HG02943 (cell line): Measurements from ENCODE around the gene MEIS2.

Source experiments
- ATAC-seq: cut with Tn5 transposase; IDR thresholded peaks from one replicate; pipeline ENCODE4 v1.9.1; 2021; ENCODE audit warnings: mild to moderate bottlenecking, low read depth, moderate library complexity; ENCODE audit not compliant: unreplicated experiment

The MEIS2 gene

DNA sequence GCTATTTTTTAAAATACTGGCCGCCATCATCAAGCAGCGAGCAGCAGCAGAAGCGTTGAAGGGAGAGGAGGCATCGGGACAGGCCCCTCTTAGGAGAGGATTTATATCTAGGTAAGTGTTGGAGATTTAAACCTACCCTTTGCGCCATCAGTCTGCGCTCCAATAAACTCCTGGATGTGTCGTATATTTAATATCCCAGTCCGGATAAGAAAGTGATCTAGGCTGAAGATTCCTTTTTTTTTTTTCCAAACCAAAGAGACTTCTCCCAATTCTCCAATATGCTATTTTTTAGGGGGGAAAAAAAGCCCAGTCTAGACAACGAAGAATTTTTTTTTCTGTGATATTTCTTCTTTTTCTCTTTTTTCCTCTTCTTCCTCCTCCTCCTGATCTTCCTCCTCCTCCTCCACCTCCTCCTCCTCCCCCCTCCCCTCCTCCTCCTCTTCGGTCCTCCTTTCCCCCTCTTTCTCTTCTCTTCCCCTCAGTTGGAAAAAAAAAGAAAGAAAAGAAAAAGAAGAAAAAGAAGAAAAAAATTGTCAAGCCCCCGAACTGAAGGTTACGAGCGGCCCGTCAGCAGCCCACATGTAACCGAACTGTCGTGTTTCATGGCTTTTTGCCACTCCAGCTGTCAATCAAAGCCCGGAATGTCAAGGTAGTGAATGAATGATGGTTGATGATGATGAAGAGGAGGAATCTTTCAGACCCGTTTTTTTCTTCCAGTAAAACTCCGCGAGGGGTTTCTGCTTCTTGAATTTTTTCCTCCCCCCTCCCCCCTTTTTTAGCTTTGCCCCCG lies 835 bp downstream of the MEIS2 start:
- no peak for ATAC-seq

DNA sequence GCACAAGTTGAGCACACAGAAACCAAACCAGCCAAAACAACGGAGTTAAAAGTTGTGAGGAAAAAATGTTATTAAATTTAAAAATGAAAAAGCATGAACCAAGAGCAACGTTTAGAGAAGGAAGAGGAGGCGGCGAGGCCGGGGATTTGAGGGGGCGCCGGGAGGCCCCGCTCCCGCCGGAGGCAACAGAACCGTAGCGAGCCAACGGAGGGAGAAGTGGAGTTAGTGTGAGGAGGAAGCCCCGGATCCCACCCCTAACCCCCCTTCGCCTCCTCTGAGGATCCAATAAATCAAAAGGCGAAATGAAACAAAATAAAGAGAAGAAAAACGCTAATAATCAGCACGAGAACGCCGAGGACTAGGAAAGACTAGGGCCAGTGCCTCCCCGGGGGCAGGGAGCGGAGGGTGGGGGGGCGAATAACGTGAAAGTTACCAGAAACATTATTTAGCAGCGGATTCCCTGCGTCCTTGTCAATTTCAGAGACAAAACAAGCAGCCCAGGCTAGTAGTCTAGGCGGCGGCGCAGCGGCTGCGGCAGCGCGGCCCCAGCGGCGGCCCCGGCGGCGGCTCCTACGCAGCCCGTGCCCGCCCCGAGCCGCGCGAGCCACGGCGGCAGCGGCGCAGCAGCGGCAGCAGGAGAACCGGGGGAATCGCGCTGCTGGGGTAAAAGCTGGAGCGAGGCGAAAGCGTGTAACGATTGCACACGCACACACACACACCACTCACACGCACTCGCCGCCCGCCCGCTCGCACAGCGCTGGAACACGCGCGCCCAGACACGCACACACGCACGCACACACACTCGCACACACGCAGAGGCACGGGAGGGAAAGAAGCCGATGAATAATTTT lies 1.7 kb downstream of the MEIS2 start:
- no peak for ATAC-seq

DNA sequence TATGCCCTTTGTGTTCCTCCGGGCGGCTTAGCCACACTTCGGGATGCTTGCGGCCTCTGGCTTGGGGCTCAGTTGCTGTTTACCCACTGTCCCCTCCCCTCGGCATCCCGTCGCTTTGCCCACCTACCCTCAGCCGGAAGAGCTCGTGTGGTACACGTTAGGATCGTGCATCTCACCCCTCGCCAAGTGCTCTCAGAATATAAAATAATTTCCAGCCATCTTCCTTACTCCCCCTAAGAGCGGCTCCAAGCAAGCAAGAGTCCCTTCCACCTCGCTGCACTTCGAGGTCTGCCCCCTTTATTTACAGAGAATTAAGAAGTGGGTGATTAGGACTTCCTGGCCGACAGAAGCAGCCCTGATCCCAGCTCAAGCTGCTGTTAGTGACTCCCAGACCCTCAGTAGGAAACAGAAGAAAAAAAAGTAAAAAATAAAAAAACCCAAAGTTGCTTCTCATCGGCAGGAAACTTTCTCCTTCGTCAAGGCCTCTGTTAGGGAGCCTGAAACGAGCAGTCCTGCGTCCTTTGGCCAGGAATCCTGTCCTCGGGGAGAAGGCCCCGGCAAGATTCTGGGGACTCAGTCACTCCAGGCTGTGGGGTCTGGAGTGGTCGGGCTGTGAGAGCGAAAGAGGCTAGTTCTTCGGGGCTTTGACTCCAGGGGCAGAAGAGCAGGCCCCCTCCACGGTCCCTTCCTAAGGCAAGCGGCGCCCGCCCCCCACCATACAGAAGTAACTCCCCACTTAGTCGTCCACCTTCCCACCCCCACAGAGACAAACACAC lies 3.0 kb downstream of the MEIS2 start:
- no peak for ATAC-seq

DNA sequence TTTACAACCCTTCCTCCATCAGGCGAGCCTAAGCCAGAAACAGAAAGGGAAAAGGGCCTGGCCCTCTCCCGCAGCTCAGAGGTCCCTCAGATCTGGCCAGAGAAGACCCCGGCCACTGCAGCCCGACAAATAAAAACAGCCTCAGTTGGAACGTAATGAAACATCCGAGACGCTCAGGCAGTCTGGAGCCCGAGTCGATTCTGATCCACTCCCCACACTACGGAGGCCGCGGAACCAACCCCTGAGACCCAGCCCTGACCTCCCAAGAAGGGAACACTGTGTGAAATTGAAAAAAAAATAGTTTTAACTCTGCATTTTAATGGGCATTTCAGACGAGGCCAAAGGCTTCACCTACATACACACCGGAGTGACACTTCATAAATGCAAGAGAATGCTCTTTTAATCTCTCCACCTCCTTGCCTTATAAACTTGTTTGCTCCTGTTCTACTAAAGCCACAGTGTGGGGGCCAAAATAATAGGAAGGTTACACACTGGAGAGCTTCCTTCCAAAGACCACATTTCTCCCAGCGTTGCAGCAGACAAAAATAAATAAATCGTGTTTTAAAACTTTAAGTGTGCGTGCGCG lies 3.7 kb downstream of the MEIS2 start:
- no peak for ATAC-seq

DNA sequence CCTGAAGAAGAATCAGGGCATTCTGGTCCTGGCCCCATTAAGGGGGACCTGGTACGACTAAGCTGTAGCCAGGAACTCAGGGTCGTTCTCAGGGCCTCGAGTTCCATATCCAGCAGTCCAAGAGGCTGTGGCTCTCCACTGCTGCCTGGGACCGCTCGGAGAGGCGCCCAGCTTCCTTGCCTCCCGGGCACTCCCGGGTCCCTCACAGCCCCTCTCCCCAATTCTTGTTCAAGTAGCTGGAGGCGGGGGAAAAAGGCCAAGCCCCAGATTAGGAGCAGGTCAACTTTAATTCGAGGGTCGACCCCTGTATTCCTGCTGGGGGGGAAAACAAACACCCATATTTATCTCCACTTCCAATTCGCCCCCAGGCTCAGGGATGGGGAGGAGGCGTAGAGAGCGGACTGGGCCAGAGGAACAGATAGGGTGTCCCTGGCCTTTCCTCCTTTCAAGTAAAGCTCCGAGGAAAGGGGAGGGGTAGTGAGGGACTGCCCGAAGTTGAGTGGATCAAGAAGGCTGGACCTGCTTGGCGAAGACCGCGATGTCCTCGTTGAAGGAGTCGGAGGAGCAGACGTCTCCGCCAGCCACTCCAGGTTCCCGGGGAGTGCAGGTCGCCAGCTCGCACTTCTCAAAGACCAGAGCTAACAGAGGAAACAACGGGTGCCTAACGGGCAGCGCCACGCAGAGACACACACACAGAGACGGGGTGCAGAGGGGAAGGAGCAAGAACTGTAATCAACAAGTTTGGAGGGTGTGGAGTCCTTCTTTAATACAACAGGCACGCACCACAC lies 4.4 kb downstream of the MEIS2 start:
- ATAC-seq, result no peak

DNA sequence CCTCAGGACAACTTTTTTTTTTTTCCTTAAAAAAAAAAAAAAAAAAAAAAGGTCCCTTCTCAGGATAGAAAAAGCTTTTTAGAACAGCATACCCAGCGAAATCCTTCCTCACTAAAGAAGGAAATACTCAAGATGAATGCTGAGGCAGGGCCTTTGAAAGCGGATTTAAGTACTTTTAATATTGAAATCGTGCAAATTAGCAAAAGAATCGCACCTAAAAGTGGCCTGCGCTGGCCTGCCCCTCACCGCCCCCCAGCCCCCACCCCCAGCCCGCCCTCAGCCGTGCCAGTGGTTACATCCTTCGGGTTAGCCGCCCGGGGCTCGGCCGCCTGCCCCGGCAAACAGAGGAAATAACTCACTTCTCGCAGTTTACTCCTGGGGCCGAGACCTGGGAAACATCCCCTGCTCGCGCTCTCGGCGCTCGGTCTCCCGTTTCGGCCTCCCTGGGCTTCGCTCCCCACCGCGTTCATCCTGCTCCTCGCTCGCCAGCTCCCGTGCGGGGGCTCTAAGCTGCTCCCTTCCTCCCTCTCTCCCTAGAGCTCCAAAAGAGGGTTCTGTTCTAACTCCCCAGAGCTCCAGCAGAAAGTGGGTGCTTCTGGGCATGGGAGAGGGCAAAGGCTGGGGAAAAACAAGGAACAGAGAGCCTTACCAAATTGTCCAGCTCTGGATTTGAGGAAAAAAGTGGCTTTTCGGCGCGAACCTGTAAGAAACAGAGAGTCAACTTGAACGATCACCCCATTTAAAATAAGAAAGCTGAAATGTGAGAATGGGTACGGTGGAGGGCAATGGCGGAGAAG lies 5.2 kb downstream of the MEIS2 start:
- ATAC-seq, result no peak

DNA sequence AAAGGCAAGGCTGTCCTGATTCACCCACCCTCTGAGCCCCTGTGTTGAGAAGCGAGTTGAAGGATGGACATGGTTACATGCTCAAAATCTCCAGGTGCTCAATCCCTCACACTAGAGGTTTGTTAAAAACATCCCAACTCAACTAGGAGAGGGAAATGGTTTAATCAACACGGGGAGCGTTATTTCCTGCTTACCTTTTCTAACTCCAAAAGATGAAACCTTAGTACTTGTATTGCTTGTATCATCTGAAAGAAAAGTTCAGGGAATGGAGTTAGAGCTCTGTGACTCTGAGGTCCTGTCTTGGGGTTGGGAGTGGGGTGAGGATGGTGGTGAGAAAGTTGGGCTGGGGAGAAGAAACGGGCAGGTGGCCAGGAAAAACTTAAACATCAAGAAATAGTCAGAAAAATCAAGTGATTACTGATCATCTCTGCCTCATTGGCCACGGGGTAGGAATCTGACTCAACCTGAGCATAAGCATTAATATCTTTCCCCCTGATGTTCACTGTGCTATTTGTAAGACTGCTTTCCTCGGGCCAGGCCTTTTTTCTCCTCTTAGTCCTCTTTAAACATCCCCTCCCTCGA lies 5.9 kb downstream of the MEIS2 start:
- ATAC-seq, result no peak

DNA sequence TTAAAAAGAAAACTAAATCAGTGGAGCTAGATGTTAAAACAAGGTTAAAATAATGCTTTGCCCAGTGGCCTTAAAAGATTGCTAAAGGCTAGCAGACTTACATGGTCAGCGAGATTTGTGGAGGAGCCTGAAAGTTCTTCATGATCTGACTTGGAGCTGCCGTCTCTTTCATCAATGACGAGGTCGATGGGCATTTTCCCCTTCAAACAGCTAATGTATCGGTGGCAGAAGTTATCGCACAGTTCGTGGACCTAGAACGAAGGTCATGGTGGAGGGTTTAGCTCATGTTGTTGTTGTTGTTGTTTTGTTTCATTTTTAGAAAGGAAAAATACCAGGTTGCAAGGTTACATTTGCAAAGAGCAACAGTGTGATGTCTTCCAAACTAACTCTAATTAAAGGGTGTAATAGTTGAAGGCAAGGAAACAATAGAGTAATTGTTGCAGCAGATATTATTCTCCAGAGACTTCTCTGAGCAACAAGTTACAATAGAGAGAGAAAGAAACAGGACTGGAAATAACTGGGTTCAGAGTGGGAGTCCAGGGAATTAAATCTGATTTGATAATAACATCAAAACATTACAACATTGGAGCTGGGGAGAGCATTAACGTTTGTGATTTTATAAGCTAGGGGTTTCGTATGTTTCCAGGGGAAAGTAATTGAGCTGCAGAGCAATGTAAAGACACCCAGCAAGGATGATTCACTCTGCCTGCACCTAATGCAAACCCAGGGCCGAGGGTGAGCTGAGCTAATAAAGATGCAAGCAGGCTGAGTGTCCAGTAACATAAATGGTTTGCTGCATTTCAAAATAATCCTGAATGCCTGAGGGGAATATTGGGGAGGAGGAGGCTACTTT lies 6.6 kb downstream of the MEIS2 start:
- no peak for ATAC-seq

DNA sequence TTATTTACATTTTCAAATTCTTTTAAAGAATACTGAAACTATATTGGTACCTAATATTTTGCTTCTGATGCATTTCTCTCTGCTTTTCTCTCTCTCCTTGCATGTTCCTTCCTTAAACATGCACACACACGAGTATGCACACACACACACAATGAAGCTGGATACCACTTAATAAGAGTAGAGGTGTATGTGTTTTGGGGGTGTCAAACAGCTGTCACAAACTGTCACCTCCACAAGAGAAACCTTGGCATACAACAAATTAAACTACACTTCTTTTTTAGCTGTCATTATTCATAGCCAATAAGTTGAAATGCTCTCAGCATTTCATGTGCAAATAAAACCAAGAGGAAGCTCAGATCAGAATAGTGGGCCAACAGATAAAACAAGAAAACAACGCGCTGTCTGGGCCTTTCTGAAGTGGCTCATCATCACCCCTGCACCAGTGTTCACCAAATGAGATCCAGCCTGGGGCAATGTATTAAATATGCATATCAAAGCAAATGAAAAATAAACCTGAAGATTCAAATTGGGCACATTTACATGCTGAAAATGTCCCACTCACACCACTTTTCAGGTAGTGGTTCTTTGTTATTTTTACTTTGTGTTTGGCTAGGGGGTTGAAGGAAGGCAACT lies 9.7 kb downstream of the MEIS2 start:
- no peak for ATAC-seq

DNA sequence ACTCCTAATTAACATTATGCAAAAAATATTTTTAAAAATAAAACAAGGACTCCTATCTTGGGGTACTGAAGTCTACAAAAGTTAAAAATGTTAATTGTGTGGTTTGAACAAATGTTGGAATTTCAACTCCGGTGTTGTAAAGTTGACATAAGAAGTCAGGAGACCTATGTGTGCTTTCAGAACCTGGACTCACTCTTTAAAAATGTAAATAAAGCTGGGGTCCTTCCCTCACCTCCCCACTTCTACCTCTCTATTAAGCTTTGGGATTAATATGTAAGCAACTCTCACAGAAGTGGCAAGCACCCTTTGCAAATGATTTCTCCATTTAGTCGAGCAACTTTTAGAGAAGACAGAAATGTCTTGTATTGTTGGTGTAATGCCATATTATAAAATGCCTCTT lies 11.9 kb downstream of the MEIS2 start:
- ATAC-seq, result no peak

DNA sequence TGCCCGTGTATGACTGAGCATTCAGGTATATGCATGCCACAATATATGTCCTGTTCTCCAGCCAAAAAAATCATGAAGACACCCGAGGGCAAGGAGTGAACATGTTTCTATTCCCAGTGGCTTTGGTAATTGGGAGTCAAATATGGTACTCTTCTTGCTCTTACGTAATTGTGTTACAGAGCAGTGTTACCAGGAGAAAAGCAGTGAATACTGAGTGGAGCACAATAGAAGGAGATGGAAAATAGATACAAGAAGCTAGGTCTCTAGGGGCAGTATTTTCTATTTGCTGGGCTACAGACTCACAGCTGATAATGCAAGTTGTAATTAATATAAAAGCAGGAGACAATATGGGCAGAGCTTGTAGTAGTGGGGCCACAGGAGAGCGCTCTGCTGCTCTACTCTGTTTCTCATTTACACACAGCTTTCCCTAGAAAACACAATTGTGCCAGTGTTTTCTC lies 13.2 kb downstream of the MEIS2 start:
- no peak for ATAC-seq

DNA sequence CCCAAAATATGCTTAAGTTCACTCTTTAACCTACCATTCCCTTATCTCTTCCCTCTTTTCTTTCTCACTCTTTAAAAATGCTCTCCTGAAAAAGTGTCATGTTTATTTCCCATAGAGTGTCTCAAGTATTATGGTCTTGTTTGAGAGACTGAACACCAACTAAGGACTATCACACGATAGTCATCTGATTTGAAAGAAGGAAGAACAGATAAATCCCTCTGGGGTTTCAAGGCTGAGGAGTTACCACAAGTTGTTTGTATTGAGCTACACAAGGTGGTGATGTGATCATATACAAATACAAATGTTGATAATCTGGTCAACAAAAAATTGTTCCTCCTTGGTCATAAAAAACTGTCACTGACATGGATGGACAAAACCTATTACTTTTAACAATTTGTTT lies 13.8 kb downstream of the MEIS2 start:
- no peak for ATAC-seq

DNA sequence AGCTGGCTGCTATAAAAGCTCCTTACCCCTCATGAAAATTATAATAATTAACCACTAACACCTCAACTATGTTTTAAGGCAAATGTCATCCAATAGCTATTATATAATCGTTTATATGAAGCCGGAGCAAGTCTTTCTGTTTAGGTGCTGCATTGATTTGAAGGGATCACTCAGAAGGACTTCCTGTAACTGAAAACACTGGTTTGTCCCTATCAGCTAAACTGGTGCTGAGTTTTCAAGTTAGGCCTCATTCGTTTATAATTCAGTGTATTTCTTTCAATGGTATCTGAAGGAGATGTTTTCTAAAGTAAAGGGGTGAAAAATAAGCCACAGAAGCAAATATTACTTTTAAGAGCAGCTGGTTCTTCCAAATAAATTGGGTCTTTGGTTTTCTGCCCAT lies 14.2 kb downstream of the MEIS2 start:
- ATAC-seq, result no peak

DNA sequence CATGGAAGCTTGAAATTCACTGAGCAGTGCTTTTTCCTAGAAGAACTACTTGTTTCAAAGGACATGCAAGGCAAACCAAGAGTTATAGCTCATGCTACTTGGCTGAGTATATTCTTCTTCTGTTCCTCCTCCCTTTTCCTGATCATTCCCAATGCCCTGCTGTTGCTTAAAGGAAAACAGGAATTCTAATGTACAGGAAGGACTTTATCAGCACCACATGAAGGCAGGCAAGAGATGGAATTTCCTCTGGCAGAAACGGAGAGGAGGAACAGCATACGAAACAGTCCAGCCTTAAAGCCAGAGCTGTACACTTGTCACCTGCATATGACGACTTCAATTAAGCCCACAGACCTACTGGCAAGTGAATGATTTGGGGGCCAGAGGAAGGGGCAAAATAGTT lies 15.7 kb downstream of the MEIS2 start:
- no peak for ATAC-seq

DNA sequence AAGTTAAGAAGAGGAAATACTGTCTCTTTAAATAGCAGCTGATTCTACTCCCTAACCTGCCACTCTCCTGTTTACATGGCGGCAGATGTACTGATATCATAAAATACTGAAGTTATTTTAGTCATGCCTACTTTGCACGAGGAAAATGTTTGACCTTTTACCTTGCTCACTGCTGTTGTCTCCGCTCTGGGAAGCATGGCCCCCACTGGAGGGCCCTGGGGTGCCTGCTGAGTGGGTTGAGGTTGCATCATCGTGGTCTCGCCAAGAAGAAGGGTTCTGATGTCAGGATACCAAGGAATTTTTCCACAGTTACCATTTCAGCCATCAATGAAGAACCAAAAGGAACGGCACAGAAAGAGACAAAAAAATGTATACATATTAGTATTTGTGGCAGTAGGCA lies 16.7 kb downstream of the MEIS2 start:
- no peak for ATAC-seq

DNA sequence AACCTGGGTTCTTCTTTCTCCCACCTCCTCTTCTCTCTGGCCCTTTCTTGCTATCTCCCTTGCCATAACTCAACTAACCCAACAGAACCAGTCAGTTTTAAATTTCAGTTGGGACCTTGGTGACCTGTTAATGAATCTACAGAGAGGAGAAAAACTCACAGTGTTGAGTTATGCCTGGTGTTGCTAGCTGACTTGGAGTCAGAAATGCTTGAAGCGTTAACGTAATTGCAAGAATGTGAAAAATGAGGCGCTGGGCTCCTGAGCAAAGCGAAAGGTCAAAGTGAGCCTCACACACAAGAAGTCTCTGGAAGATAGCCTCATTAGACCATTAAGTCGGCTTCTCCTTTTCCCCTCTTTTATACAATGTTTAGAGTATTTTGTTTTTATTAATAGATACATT lies 18.4 kb downstream of the MEIS2 start:
- ATAC-seq, result no peak

DNA sequence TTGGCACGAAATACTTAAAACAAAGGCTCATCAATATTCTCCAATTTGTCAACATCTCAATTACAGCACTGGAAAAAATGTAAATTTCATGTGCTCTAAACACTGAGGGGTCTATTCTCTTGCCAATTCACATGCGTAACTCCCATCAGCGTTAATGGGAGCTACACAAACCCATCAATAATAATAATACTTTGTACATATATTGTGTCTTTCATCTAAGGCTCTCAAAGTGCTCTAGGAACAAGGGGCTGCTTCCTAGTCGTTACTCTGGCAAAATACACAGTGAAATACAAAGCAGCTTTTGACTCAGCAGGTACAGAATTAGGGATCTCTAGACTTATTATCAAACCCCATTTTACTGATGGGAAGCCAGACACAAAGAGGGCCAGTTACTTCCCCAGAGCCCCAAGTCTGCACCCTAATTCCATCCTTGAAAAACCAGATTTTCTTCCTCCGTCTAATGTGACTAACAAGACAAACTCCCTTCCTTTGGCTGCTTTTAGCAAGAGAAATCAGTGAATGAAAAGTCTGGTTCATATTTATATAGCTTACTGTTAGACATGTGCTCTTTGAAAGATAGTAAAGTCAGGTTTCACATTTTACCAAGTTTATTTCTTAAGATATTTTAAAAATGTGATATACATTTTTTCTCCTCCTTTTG lies 20.0 kb downstream of the MEIS2 start:
- no peak for ATAC-seq
